ENCODE results near the gene SPATA13.
"Not testable (repeated sequence)": the region's sequence is repeated elsewhere in the genome, so short reads cannot be mapped to it uniquely, and the experiment has no call there.

Gene SPATA13

GRCh38 chr13:24323739-24324075, 163.2 kb downstream of the SPATA13 start:
- Histone ChIP-seq H3K4me2 (ENCODE audit: low read length) (no peak overlapping the region), H2AFZ (ENCODE audit: insufficient read depth, low read length, poor library complexity) (no peak overlapping the region), H2AK5ac (ENCODE audit: low read length) (no peak overlapping the region), H3K4ac (ENCODE audit: low read depth, low read length) (no peak overlapping the region), H2BK5ac (ENCODE audit: low read depth, low read length, poor library complexity) (no peak overlapping the region), H4K91ac (ENCODE audit: low read depth, low read length) (no peak overlapping the region), H3K27ac (ENCODE audit: low read depth, low read length) (no peak overlapping the region), H3K18ac (ENCODE audit: low read length) (no peak overlapping the region), H4K12ac (ENCODE audit: low read depth, low read length) (no peak overlapping the region), H3K9ac (ENCODE audit: low read length) (no peak overlapping the region), H3K14ac (ENCODE audit: low read length) (no peak overlapping the region), H2BK12ac (ENCODE audit: low read length) (no peak overlapping the region), H3K79me1 (ENCODE audit: low read length) (no peaks in the 10 kb centered on the region), H3K27me3 (ENCODE audit: insufficient read depth, low read length) (no peaks in the 10 kb centered on the region), H2BK120ac (ENCODE audit: insufficient read depth, low read length, poor library complexity) (no peak overlapping the region), H3K36me3 (ENCODE audit: control insufficient read depth in 1 of 2, insufficient read depth in 2 of 2, low read length in 2 of 2) (no peaks in the 10 kb centered on the region), H3K23ac (ENCODE audit: low read length) (no peak overlapping the region), H3K9me3 (ENCODE audit: insufficient read depth, low read depth, low read length) (no peaks in the 10 kb centered on the region), H4K8ac (ENCODE audit: low read depth, low read length) (no peak overlapping the region), H3K4me3 (ENCODE audit: low read depth, low read length) (no peak overlapping the region), H3K4me1 (ENCODE audit: control insufficient read depth in 1 of 2, insufficient read depth in 2 of 2, low read length in 2 of 2) (no peaks in the 10 kb centered on the region), H3K79me2 (ENCODE audit: control insufficient read depth, insufficient read depth, low read length, poor library complexity) (no peaks in the 10 kb centered on the region)
- DNase-seq, result no peak
- no CpG with 5 or more reads among the region's 5 CpGs for WGBS (ENCODE audit: extremely low coverage, insufficient coverage, insufficient read length)

GRCh38 chr13:24327598-24327997, 167.1 kb downstream of the SPATA13 start:
- H4K91ac ChIP-seq (ENCODE audit: low read depth, low read length); H4K12ac ChIP-seq (ENCODE audit: low read depth, low read length); H3K4me3 ChIP-seq (ENCODE audit: low read depth, low read length); H3K27ac ChIP-seq (ENCODE audit: low read depth, low read length); H3K4ac ChIP-seq (ENCODE audit: low read depth, low read length); H3K9ac ChIP-seq (ENCODE audit: low read length); H2BK5ac ChIP-seq (ENCODE audit: low read depth, low read length, poor library complexity); H2BK12ac ChIP-seq (ENCODE audit: low read length); H2AK5ac ChIP-seq (ENCODE audit: low read length); H3K36me3 ChIP-seq (ENCODE audit: control insufficient read depth in 1 of 2, insufficient read depth in 2 of 2, low read length in 2 of 2); DNase-seq; H3K18ac ChIP-seq (ENCODE audit: low read length); H3K79me2 ChIP-seq (ENCODE audit: control insufficient read depth, insufficient read depth, low read length, poor library complexity); H3K4me2 ChIP-seq (ENCODE audit: low read length); H3K4me1 ChIP-seq (ENCODE audit: control insufficient read depth in 1 of 2, insufficient read depth in 2 of 2, low read length in 2 of 2); H3K9me3 ChIP-seq (ENCODE audit: insufficient read depth, low read depth, low read length); H3K14ac ChIP-seq (ENCODE audit: low read length); H2AFZ ChIP-seq (ENCODE audit: insufficient read depth, low read length, poor library complexity); H3K23ac ChIP-seq (ENCODE audit: low read length); H3K79me1 ChIP-seq (ENCODE audit: low read length); H3K27me3 ChIP-seq (ENCODE audit: insufficient read depth, low read length); H4K8ac ChIP-seq (ENCODE audit: low read depth, low read length); H2BK120ac ChIP-seq (ENCODE audit: insufficient read depth, low read length, poor library complexity): not testable (repeated sequence)
- no CpG with 5 or more reads among the region's 23 CpGs for WGBS (ENCODE audit: extremely low coverage, insufficient coverage, insufficient read length)

GRCh38 chr13:24328145-24328544, 167.6 kb downstream of the SPATA13 start:
- no peak overlapping the region for H2AFZ ChIP-seq (ENCODE audit: insufficient read depth, low read length, poor library complexity)
- no peak overlapping the region for H3K4me3 ChIP-seq (ENCODE audit: low read depth, low read length)
- no peak overlapping the region for H2BK120ac ChIP-seq (ENCODE audit: insufficient read depth, low read length, poor library complexity)
- no peak overlapping the region for H3K23ac ChIP-seq (ENCODE audit: low read length)
- no peaks in the 10 kb centered on the region for H3K79me2 ChIP-seq (ENCODE audit: control insufficient read depth, insufficient read depth, low read length, poor library complexity)
- no peak overlapping the region for H2BK12ac ChIP-seq (ENCODE audit: low read length)
- no peaks in the 10 kb centered on the region for H3K36me3 ChIP-seq (ENCODE audit: control insufficient read depth in 1 of 2, insufficient read depth in 2 of 2, low read length in 2 of 2)
- no peak overlapping the region for H3K18ac ChIP-seq (ENCODE audit: low read length)
- H4K8ac ChIP-seq (ENCODE audit: low read depth, low read length), result no peak overlapping the region
- WGBS (ENCODE audit: extremely low coverage, insufficient coverage, insufficient read length), result no CpG with 5 or more reads among the region's 38 CpGs
- H2BK5ac ChIP-seq (ENCODE audit: low read depth, low read length, poor library complexity), result no peak overlapping the region
- H3K4me2 ChIP-seq (ENCODE audit: low read length), result no peak overlapping the region
- H3K9ac ChIP-seq (ENCODE audit: low read length), result no peak overlapping the region
- H4K91ac ChIP-seq (ENCODE audit: low read depth, low read length), result no peak overlapping the region
- no peak overlapping the region for H4K12ac ChIP-seq (ENCODE audit: low read depth, low read length)
- H3K14ac ChIP-seq (ENCODE audit: low read length), result no peak overlapping the region
- no peaks in the 10 kb centered on the region for H3K9me3 ChIP-seq (ENCODE audit: insufficient read depth, low read depth, low read length)
- H2AK5ac ChIP-seq (ENCODE audit: low read length), result no peak overlapping the region
- H3K27ac ChIP-seq (ENCODE audit: low read depth, low read length), result no peak overlapping the region
- peak; percentile 7 to 28 for DNase-seq
- H3K27me3 ChIP-seq (ENCODE audit: insufficient read depth, low read length), result no peaks in the 10 kb centered on the region
- H3K79me1 ChIP-seq (ENCODE audit: low read length), result no peaks in the 10 kb centered on the region
- no peaks in the 10 kb centered on the region for H3K4me1 ChIP-seq (ENCODE audit: control insufficient read depth in 1 of 2, insufficient read depth in 2 of 2, low read length in 2 of 2)
- H3K4ac ChIP-seq (ENCODE audit: low read depth, low read length), result no peak overlapping the region

- Histone ChIP-seq H2AFZ (ENCODE audit: insufficient read depth, low read length, poor library complexity) (no peak overlapping the region), H3K4me2 (ENCODE audit: low read length) (no peak overlapping the region), H3K79me1 (ENCODE audit: low read length) (no peaks in the 10 kb centered on the region), H2BK12ac (ENCODE audit: low read length) (no peak overlapping the region), H3K23ac (ENCODE audit: low read length) (no peak overlapping the region), H3K4ac (ENCODE audit: low read depth, low read length) (no peak overlapping the region), H4K91ac (ENCODE audit: low read depth, low read length) (no peak overlapping the region), H3K36me3 (ENCODE audit: control insufficient read depth in 1 of 2, insufficient read depth in 2 of 2, low read length in 2 of 2) (no peaks in the 10 kb centered on the region), H3K9me3 (ENCODE audit: insufficient read depth, low read depth, low read length) (peaks cover 3% of the 10 kb centered on the region), H2BK5ac (ENCODE audit: low read depth, low read length, poor library complexity) (no peak overlapping the region), H3K4me1 (ENCODE audit: control insufficient read depth in 1 of 2, insufficient read depth in 2 of 2, low read length in 2 of 2) (no peaks in the 10 kb centered on the region), H3K18ac (ENCODE audit: low read length) (no peak overlapping the region), H3K4me3 (ENCODE audit: low read depth, low read length) (no peak overlapping the region), H4K12ac (ENCODE audit: low read depth, low read length) (no peak overlapping the region), H3K27me3 (ENCODE audit: insufficient read depth, low read length) (no peaks in the 10 kb centered on the region), H3K79me2 (ENCODE audit: control insufficient read depth, insufficient read depth, low read length, poor library complexity) (no peaks in the 10 kb centered on the region), H4K8ac (ENCODE audit: low read depth, low read length) (no peak overlapping the region), H2AK5ac (ENCODE audit: low read length) (no peak overlapping the region), H3K9ac (ENCODE audit: low read length) (no peak overlapping the region), H3K27ac (ENCODE audit: low read depth, low read length) (no peak overlapping the region), H3K14ac (ENCODE audit: low read length) (no peak overlapping the region), H2BK120ac (ENCODE audit: insufficient read depth, low read length, poor library complexity) (no peak overlapping the region)
- WGBS (ENCODE audit: extremely low coverage, insufficient coverage, insufficient read length), result no CpG with 5 or more reads among the region's 36 CpGs
- DNase-seq, result no peak
Observed at GRCh38 chr13:24338721-24339120, 178.2 kb downstream of the SPATA13 start.

All from trophoblast cell (in vitro differentiated cells and primary cell).